ENCODE data around the gene HAUS3.

GRCh38 chr4:2269206-2269531 lies 27.2 kb upstream of the HAUS3 start:
- TF ChIP-seq CTCF (IDR thresholded peaks at IDR 0.05) (no peak), POLR2AphosphoS5 (IDR thresholded peaks at IDR 0.05) (no peak)
